ENCODE data around the gene TP53RK.

- TF ChIP-seq CTCF (IDR thresholded peaks at IDR 0.05; ENCODE audit: insufficient read depth, low read length) (no peak), GABPA (IDR thresholded peaks at IDR 0.05; ENCODE audit: low read depth) (no peak), REST (IDR thresholded peaks at IDR 0.05; ENCODE audit: insufficient replicate concordance, low read depth) (no peak), POLR2AphosphoS5 (IDR thresholded peaks at IDR 0.05; ENCODE audit: low read depth) (no peak), SPI1 (IDR thresholded peaks at IDR 0.05; ENCODE audit: borderline replicate concordance, low read depth) (no peak)
Observed at GRCh38 chr20:46637020-46637419, 52.2 kb downstream of the TP53RK start.
